ENCODE data around the gene HEG1. TPM values are rescaled to one million over a fixed set of nuclear protein-coding genes. Genes with fewer than 3 reads are reported as not detected.

HEG1 gene
- total RNA-seq, 4 donors from 2014 or later = 55.9 to 85.5 (median 78.9) TPM

- Histone ChIP-seq H3K36me3 (no peaks in the 10 kb centered on the region), H3K27me3 (no peaks in the 10 kb centered on the region), H3K4me1 (no peaks in the 10 kb centered on the region), H3K27ac (no peak overlapping the region), H3K4me3 (no peak overlapping the region), H3K9me3 (no peaks in the 10 kb centered on the region)
- ATAC-seq = no peak
- whole genome bisulfite sequencing, 2 donors (ENCODE audit: low coverage in 1 of 2) = 75 to 80% methylated on average over 5 of the region's 5 CpGs
- no peak for TF ChIP-seq POLR2A (IDR thresholded peaks at IDR 0.05)
- no peak for TF ChIP-seq POLR2AphosphoS5 (IDR thresholded peaks at IDR 0.05)
- no peak for TF ChIP-seq EP300 (IDR thresholded peaks at IDR 0.05)
- TF ChIP-seq CTCF (IDR thresholded peaks at IDR 0.05) = no peak
Measured at GRCh38 chr3:124952282-124952855, 103.4 kb downstream of the HEG1 start.

DNA sequence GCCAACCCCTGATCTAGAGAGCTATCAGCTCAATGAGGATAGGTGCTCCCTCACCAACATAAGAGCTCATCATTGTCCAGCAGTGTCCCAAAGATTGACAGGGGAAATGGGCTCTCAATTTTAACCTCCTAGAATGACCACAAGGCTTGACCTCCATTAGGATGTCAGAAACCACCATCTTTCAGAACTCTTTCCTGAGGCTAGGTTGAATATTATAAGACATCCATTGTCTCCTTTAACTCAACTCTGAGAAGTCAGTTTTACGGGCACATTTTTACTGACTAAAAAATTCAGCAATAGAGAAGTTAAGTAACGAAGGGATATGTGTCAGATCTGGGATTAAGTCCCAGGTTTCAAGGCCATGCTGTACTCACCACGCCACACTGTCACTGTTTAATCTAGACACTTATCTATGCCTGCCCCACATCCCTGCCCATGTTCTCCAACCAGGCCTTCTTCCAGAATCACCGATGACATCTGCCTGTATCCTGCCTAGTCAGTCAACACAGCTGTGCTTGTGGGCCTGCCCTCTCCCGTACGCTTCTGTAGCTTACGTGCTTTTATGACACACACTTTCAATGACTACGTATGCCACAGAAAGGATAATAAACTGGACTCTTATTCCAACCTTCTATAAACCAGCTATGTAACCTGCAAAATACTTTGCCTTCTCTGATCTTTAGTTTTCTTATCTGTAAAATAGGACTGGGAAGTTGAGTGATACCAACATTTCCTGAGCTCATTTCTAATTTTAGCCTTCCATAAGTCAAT lies 104.1 kb downstream of the HEG1 start:
- TF ChIP-seq CTCF (IDR thresholded peaks at IDR 0.05) = no peak
- no peak for TF ChIP-seq EP300 (IDR thresholded peaks at IDR 0.05)
- no peak for TF ChIP-seq POLR2AphosphoS5 (IDR thresholded peaks at IDR 0.05)
- ATAC-seq = no peak

DNA sequence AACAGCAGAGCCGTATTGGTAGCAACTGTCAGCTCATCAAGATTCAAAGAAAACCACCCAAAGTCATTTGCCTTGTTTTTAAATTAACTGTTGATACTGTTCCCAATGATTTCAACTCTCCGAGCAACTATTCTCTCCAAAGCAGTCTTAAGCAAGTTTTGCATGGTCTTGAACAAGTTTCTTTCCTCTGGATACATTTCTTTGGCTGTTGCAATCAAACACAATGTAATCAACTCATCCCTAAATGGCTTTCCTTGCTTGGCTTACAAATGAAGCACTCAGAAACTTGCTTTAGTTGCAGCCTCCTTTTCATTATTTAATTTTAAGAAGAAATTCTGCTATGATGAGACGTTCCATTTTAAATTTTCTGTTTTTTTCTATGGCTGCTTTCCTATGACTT lies 105.8 kb downstream of the HEG1 start:
- H3K4me1 ChIP-seq = no peaks in the 10 kb centered on the region
- no peak for ATAC-seq
- no peaks in the 10 kb centered on the region for H3K27me3 ChIP-seq
- H3K9me3 ChIP-seq = no peaks in the 10 kb centered on the region
- no peaks in the 10 kb centered on the region for H3K36me3 ChIP-seq
- 50 to 61% methylated on average over 3 of the region's 3 CpGs for WGBS, 2 donors (ENCODE audit: low coverage in 1 of 2)
- TF ChIP-seq POLR2A (IDR thresholded peaks at IDR 0.05) (no peak), CTCF (IDR thresholded peaks at IDR 0.05) (no peak), EP300 (IDR thresholded peaks at IDR 0.05) (no peak), POLR2AphosphoS5 (IDR thresholded peaks at IDR 0.05) (no peak)
- no peak overlapping the region for H3K4me3 ChIP-seq
- H3K27ac ChIP-seq = no peak overlapping the region

More for the DNA sequence above, 104.1 kb downstream of the HEG1 start:
- WGBS, 2 donors (ENCODE audit: low coverage in 1 of 2) = 85 to 98% methylated on average over 7 to 8 of the region's 8 CpGs
- no peaks in the 10 kb centered on the region for H3K36me3 ChIP-seq
- H3K27ac ChIP-seq = no peak overlapping the region
- H3K4me1 ChIP-seq = no peaks in the 10 kb centered on the region
- no peaks in the 10 kb centered on the region for H3K27me3 ChIP-seq
- no peak overlapping the region for H3K4me3 ChIP-seq
- H3K9me3 ChIP-seq = no peaks in the 10 kb centered on the region

DNA sequence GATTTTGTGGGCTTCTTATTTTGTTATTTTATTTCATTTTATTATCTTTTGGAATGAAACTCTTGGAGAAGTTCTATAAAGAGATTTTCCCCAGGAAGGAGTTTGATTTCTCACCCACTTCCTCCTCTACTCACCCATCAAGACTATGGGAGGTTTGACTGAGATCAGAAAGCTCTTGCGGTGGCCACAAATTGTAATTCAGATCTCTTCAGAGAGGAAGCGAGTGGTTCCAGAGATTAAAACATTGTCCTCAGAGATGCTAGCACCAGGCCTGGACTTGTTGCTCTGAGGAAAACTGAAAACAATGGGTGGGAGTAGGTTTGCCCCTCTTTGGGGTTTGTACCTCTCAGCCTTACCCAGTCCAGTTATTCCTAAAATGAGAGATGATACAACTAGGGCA lies 113.2 kb downstream of the HEG1 start:
- no peak overlapping the region for H3K27ac ChIP-seq
- 74 to 100% methylated on average over 2 of the region's 2 CpGs for WGBS, 2 donors (ENCODE audit: low coverage in 1 of 2)
- TF ChIP-seq CTCF (IDR thresholded peaks at IDR 0.05) (no peak), POLR2A (IDR thresholded peaks at IDR 0.05) (no peak)
- no peaks in the 10 kb centered on the region for H3K27me3 ChIP-seq
- ATAC-seq = no peak
- H3K9me3 ChIP-seq = no peaks in the 10 kb centered on the region
- no peaks in the 10 kb centered on the region for H3K4me1 ChIP-seq
- H3K36me3 ChIP-seq = no peaks in the 10 kb centered on the region
- H3K4me3 ChIP-seq = no peak overlapping the region

GRCh38 chr3:124941771-124942170 lies 114.0 kb downstream of the HEG1 start:
- ATAC-seq = no peak
- H3K9me3 ChIP-seq = no peaks in the 10 kb centered on the region
- no peaks in the 10 kb centered on the region for H3K4me1 ChIP-seq
- TF ChIP-seq POLR2AphosphoS5 (IDR thresholded peaks at IDR 0.05) (no peak), EP300 (IDR thresholded peaks at IDR 0.05) (no peak), POLR2A (IDR thresholded peaks at IDR 0.05) (no peak), CTCF (IDR thresholded peaks at IDR 0.05) (no peak)
- H3K4me3 ChIP-seq = no peak overlapping the region
- no peak overlapping the region for H3K27ac ChIP-seq
- H3K27me3 ChIP-seq = no peaks in the 10 kb centered on the region
- no peaks in the 10 kb centered on the region for H3K36me3 ChIP-seq
- 81 to 90% methylated on average over 11 to 12 of the region's 12 CpGs for WGBS, 2 donors (ENCODE audit: low coverage in 1 of 2)

All from gastroesophageal sphincter (tissue), 4 donors.